GM19438 (cell line): ENCODE results near the gene TSPEAR.

ENCODE experiments used
- ATAC-seq: cut with Tn5 transposase; IDR thresholded peaks from one replicate; pipeline ENCODE4 v1.9.1; 2021; ENCODE audit warnings: low read depth; ENCODE audit not compliant: unreplicated experiment

TSPEAR gene

GRCh38 chr21:44525391-44526095 is 185.8 kb downstream of the TSPEAR start:
- ATAC-seq: no peak

DNA sequence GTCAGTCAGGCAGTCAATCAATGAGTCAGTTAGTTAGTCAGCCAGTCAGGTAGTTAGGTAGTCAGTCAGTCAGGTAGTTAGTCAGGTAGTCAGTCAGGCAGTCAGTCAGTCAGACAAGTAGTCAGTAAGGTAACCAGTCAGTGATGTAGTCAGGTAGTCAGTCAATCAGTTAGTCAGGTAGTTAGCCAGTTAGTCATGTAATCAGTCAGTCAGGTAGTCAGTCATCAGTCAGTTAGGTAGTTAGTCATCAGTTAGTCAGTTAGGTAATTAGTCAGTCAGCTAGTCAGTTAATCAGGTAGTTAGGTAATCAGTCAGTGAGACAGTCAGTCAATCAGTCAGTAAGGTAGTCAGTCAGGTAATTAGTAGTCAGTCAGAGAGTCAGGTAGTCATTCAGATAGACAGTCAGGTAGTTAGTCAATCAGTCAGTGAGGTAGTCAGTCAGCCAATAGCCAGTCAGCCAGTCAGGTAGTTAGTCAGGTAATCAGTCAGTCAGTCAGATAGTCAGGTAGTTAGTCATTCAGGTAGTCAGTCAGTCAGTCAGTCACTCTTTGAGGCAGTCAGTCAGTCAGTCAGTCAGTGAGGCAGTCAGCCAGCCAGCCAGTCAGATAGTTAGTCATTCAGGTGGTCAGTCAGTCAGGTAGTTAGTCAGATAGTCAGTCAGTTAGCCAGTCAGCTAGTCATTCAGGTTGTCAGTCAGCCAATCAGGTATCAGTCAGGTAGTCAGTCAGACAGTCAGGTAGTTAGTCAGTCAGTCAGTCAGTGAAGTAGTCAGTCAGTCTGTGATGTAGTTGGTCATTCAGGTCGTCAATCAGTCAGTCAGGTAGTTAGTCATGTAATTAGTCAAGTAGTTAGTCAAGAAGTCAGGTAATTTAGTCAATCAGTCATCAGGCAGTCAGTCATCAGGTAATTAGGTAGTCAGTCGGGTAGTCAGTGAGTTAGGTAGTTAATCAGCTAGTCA is 186.7 kb downstream of the TSPEAR start:
- no peak for ATAC-seq

DNA sequence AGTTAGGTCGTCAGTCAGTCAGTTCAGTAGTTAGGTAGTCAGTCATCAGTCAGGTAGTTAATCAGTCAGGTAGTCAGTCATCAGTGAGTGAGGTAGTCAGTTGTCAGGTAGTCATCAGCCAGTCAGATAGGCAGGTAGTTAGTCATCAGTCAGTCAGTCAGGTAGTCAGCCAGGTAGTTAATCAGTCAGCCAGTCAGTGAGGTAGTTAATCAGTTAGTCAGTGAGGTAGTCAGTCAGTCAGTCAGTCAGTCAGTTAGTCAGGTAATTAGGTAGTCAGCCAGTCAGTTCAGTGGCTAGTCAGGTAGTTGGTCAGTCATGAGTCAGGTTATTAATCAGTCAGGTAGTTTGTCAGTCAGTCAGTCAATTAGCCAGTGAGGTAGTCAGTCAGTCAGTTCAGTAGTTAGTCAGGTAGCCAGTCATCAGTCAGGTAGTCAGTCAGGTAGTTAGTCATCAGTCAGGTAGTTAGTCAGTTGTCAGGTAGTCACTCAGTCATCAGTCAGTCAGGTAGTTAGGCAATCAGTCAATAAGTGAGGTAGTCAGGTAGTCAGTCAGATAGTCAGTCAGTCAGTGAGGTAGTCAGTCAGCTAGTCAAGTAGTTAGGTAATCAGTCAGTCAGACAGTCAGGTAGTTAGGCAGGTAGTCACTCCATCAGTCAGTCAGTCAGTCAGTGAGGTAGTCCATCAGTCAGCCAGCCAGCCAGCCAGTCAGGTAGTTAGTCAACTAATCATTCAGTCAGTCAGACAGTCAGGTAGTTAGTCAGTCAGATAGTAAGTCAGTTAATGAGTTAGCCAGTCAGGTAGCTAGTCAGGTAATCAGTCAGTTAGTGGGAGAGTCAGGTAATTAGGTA is 187.6 kb downstream of the TSPEAR start:
- ATAC-seq: no peak

- ATAC-seq: no peak
Measured at GRCh38 chr21:44522753-44523204, 188.6 kb downstream of the TSPEAR start.

GRCh38 chr21:44521928-44522752 is 189.2 kb downstream of the TSPEAR start:
- ATAC-seq: no peak

DNA sequence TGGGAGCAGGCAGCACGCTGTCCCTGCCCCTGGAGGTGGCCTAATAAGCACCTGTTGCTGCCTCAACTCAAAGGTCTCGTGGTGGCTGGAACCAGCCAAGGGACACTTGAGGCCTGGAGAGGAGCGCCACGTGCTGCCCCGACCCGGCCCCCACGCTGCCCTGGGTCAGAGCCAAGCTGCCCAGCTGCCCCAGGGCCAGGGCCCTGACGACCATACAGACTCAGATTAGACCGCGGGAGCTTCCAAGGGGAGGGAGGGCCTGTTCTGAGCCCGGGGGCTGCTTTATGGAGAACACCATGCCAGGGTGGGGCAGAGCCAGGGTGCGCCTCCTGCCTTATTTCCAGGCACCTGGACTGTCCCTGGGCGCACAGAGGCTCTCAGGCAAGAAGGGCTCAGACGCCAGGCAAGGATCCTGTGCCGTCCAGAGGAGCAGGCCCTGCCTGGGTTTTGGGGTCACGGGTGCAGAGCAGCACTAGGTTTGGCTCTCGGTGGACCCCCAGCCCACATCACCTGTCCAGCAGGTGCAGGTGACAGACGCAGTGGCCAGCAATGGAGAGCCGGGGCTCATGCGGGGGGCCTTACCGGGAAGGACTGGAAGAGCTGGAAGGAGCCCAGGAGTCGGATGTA is 190.0 kb downstream of the TSPEAR start:
- no peak for ATAC-seq

DNA sequence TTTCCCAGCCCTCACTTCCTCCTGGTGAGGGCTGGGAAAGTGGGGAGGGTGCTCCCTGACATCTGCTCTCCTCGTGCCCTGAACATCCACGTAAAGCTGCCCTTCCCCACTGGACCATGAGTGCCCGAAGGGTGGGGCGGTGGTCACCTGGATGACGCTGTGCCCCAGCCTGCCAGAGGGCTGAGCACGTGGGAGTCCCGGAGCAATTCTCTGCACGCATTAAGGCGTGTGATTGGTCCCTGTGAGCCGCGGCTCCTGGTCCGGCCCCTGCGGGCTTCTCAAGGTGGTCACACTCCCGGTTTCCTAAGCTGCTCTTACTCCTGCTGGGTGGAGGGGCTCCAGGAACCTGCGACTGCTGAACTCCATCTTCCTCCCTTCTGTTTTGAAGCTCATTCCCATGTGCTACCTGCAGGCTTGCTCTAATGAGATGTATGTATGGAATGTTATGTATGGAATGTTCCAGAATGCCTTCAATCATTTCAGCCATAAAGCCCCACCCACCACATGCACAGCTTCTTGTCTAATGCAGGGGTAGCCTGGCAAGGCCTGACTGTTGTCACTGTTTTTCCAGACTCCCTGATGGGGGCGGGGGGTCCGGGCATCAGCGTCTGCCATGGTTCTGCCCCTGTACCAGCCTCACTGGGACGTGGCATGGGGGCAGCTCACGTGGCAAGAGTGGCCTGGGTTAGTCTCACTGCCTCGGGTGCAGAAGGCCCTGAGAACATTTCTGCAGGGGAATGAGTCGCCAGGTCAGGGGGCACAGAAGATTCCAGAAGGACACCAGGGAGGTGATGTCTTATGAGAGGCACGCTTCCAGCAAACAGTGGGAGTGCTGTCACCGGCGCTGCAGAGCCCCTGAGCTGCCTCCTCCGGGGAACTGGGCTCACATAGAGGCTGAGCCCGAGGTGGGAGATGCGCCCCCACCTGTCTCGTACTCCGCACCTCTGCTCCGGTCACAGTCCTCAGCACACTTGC is 190.8 kb downstream of the TSPEAR start:
- ATAC-seq: no peak

- no peak for ATAC-seq
Measured at GRCh38 chr21:44519346-44520325, 191.7 kb downstream of the TSPEAR start.

- ATAC-seq: no peak
Measured at GRCh38 chr21:44518686-44519085, 192.7 kb downstream of the TSPEAR start.

DNA sequence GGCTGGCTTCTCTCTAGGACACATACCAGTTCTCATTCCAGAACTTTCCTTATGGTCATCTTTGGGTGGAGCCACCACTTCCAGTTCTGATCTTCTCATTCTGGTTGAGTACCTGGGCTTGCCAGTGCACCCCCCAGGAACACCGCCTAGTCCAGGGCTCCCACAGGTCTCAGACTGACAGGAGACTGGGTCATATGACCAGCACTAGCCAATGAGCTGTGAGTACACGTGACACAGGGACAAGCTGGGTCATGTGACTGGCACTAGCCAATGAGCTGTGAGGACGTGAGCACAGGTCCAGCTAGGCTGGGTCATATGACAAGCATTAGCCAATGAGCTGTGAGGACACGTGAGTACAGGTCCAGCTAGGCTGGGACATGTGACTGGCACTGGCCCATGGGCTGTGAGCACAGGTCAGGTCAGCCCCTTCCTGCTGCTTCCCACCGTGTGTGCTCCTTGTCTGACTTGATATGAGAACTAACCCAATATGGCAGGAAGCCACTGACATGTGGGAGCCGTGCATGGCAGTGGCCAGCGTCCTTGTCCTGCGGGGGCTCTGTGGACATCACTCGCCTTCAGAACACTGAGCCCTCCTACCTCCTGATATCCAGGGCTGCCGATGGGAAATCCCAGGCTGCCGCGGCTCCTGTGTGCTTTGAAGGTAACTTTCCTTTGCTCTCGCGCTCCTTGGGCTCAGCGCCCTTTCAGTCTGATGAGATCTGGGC is 194.0 kb downstream of the TSPEAR start:
- ATAC-seq: no peak

- no peak for ATAC-seq
Measured at GRCh38 chr21:44516828-44517174, 194.6 kb downstream of the TSPEAR start.

- no peak for ATAC-seq
Measured at GRCh38 chr21:44516342-44516741, 195.0 kb downstream of the TSPEAR start.

DNA sequence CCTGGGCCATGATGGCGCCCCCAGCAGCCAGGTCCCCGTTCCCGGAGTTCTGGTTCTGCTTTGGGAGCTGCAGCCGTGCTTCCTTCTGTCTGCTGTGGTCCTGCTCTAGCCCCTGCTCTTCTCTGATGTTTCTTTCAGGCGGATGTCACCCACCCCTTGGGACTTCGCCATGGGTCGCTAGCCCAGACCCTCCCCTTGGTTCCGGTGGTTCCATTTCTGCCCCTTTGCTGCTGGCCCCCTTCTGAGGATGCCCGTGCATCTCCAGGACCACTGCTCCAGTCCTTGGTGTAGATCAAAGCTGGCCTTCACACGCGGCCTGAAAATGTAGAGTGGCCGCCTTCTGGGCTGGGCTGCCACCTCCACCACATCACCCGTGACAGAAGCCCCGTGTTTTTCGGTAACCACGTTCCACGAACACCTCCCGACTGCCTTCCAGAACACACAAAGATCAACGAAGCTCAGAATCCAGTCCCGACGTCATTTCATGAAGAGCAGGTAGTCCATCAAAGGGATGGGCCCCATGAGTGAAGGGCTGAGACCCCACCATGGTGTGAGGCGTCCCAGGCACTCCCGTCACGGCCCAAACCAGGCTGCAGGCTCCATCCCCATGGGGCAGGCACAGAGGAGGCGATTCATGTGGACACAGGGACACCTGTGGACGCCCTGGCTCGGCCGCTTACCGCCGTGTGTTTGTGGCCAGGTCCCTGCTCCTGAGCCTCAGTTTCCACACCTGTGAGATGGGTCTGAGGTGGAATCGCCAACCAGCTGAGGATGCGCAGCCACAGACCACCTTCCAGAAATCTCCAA is 195.8 kb downstream of the TSPEAR start:
- ATAC-seq: no peak

GRCh38 chr21:44514746-44515358 is 196.5 kb downstream of the TSPEAR start:
- no peak for ATAC-seq

DNA sequence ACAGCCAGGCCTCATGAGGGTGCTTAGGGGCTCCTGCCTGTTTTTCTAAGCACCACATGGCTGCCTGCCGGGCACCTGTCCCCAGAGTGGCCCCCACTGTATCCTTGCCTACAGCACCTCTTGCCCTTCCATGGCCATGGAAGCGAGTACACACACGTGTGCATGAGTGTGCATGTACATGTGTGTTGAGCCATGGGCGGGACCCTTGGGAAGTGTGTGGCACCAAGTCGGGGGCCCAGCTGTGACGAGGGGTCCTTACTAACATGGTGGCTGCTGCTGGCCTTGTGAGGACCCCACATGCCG is 197.2 kb downstream of the TSPEAR start:
- ATAC-seq: no peak
